Spleen (tissue), 7 donors: Measurements from ENCODE around the gene ANKRD60.

ENCODE experiments used
- CTCF ChIP-seq, 11 experiments: fragments of 200-600 bp in 7 of 11; fragments of 450-650 bp in 4 of 11; sonication (generic) in 4 of 11; IDR thresholded peaks in 8 of 11; conservative IDR thresholded peaks in 3 of 11; 1 replicate in 7 of 11; 2 replicates in 4 of 11; pipeline versions ENCODE4 v1.4.0 to v1.8.0; 2016 to 2021; ENCODE audit warnings: antibody characterized with exemption in 11 of 11, inconsistent platforms in 4 of 11, mild to moderate bottlenecking in 1 of 11
- POLR2A ChIP-seq, 3 donors: fragments of 450-650 bp; IDR thresholded peaks; one replicate each; pipeline ENCODE4 v1.5.1; 2017; ENCODE audit warnings: antibody characterized with exemption in 3 of 3, mild to moderate bottlenecking in 1 of 3
- POLR2AphosphoS5 ChIP-seq, 3 donors: sonication (generic); formaldehyde crosslinking; IDR thresholded peaks; one replicate each; pipeline ENCODE4 v1.5.1; 2017; ENCODE audit warnings: antibody characterized with exemption in 3 of 3
- donor health status: DM: no; HTN: no; CAD: no; lungs with moderate emphysema.
- donor health status: DM: no; HTN: no; CAD: no.
- donor health status: DM: no; HTN: no; CAD: no.

GRCh38 chr20:58194175-58194791, 34.2 kb downstream of the ANKRD60 start:
- no peak for TF ChIP-seq POLR2A (IDR thresholded peaks at IDR 0.05)
- no peak for TF ChIP-seq POLR2AphosphoS5 (IDR thresholded peaks at IDR 0.05)
- TF ChIP-seq CTCF (IDR thresholded peaks at IDR 0.05 in 8 of 11, conservative IDR thresholded peaks at IDR 0.05 in 3 of 11) = no peak
